DLD1 (cell line): ENCODE data around the gene SLC9B1.
"Not testable (repeated sequence)": the region's sequence is repeated elsewhere in the genome, so short reads cannot be mapped to it uniquely, and the experiment has no call there.

ENCODE experiments used
- in situ Hi-C: cut with HindIII; loops from 2 replicates; pipeline ENCODE4 v1.10.0; 2017; ENCODE audit warnings: low sequenced_read_pairs

SLC9B1 gene

GRCh38 chr4:102883278-102883677, 136.2 kb downstream of the SLC9B1 start:
- in situ Hi-C loops, result no loop called here

GRCh38 chr4:102881343-102881742, 138.2 kb downstream of the SLC9B1 start:
- in situ Hi-C loops, result no loop called here

DNA sequence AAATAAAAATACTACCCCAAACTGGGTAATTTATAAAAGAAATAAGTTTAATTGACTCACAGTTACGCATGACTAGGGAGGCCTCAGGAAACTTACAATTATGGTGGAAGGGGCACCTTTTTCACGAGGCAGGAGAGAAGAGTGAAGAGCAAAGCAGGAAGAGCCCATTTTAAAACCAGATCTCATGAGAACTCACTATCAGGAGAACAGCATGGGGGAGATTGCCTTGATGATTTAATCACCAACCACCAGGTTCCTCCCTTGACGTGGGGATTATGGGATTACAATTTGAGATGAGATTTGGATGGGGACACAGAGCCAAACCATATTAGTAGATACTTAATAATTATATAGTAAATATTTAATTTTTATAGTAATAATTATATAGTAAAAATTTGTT, 140.6 kb downstream of the SLC9B1 start:
- in situ Hi-C loops, result no loop called here

- in situ Hi-C loops, result not testable (repeated sequence)
Observed at GRCh38 chr4:102878349-102878748, 141.2 kb downstream of the SLC9B1 start.

DNA sequence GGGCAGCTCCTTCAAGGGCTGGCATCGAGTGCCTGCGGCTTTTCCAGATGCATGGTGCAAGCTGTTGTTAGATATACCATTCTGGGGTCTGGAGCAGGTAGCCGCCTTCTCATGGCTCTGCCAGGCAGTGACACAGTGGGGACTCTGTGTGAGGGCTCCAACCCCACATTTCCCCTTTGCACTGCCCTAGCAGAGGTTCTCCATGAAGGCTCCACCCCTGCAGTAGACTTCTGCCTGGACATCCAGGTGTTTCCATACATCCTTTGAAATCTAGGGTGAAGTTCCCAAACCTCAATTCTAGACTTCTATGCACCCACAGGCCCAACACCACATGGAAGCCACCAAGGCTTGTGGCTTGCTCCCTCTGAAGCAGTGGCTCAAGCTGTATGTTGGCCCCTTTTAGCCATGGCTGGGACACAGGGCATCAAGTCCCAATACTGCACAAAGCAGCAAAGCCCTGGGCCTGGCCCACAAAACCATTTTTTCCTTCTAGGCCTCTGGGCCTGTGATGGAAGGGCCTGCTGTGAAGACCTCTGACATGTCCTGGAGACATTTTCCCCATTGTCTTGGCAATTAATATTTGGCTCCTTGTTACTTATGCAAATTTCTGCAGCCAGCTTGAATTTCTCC, 141.9 kb downstream of the SLC9B1 start:
- in situ Hi-C loops, result not testable (repeated sequence)

DNA sequence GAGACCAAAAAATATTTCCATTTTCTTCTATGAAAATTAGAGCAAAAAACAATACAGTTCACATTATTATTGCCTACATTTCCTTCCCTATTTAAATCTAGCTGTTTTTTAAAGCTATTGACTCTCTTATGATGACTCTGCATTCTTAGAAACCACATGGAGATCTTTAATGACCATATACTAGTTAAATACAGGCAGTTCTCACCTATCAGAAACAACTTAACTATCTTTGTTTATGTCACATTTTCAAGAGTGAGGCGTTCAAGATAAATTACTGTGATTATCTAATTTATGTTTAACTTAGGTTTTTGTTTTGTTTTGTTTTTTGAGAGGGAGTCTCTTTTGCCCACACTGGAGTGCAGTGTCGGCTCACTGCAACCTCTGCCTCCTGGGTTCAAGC, 147.7 kb downstream of the SLC9B1 start:
- in situ Hi-C loops, result no loop called here

GRCh38 chr4:102869569-102870197, 149.8 kb downstream of the SLC9B1 start:
- in situ Hi-C loops, result no loop called here

GRCh38 chr4:102868781-102869568, 150.5 kb downstream of the SLC9B1 start, which contains the start of gene CISD2:
TSS of gene CISD2 (plus strand) at chr4:102868992. CDS start at chr4:102869085, 93 bp downstream.
- in situ Hi-C loops, result no loop called here

DNA sequence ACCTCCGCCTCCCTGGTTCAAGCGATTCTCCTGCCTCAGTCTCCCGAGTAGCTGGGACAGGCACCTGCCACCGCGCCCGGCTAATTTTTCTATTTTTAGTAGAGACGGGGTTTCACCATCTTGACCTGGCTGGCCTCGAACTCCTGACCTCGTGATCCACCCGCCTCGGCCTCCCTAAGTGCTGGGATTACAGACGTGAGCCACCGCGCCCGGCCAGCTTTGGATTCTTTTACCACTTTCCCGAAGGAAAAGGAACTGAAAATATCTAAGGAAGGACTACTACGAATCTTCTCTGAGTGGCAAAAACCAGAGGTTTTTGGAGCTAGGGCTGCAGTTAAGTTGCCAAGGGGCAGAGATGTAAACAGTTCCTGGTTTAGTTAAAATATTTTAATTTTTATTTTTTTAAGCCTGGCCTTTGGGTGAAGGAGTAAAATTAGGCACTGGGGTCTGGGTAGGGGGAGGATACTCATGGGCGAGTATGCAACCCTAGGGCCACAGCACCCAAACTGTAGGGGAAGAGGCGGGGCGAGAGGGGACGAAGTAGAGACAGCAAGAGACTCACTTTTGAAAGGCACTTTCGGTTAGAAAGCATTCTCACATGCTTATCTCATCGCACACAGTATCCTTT, 151.2 kb downstream of the SLC9B1 start:
- in situ Hi-C loops, result no loop called here

- in situ Hi-C loops, result no loop called here
Observed at GRCh38 chr4:102867278-102868152, 152.0 kb downstream of the SLC9B1 start.

DNA sequence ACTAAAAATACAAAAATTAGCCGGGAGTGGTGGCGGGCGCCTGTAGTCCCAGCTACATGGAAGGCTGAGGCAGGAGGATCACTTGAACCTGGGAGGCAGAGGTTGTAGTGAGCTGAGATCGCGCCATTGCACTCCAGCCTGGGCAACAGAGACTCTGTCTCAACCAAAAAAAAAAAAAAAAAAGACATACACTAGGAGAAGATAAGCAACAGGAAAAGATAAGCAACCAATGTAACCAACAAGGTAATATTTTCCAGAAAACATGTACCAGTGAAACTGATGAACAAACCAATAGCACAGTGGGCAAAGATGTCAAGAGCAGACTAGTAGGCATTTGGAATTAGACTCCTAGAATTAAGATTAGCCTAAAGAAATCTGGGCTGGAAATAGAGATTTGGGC, 154.2 kb downstream of the SLC9B1 start:
- in situ Hi-C loops, result not testable (repeated sequence)

DNA sequence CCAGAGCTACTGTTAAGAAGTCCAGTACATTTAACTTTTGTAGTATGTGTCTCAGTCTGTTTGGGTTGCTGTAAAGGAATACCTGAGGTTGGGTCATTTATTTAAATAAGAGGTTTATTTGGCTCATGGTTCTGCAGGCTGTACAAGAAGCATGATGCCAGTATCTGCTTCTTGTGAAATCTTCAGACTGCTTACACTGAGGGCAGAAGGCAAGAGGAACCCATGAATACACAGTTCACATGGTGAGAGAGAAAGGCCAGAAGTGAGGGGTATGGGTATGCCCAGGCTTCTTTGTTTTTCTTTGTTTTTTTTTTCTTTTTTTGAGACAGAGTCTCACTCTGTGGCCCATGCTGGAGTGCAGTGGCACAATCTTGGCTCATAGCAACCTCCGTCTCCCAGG, 156.8 kb downstream of the SLC9B1 start:
- in situ Hi-C loops, result no loop called here

DNA sequence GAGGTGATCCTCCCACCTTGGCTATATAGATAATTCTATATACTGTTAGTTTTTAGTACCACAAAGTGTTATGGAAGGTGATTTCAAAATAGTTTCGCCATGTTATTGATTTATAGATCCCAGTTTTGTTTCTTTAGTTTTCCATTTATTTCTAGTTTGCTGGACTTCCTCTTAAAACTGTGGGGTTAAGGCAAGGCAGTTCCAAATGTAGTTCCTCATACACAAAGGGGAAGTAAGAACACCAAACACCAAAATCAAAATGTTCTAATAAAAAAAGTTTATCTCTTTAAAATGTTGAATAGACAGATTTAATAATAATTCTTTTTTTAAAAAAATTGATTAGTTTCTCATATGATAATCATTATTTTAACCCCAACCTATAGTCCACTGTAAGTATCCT, 157.5 kb downstream of the SLC9B1 start:
- in situ Hi-C loops, result no loop called here

DNA sequence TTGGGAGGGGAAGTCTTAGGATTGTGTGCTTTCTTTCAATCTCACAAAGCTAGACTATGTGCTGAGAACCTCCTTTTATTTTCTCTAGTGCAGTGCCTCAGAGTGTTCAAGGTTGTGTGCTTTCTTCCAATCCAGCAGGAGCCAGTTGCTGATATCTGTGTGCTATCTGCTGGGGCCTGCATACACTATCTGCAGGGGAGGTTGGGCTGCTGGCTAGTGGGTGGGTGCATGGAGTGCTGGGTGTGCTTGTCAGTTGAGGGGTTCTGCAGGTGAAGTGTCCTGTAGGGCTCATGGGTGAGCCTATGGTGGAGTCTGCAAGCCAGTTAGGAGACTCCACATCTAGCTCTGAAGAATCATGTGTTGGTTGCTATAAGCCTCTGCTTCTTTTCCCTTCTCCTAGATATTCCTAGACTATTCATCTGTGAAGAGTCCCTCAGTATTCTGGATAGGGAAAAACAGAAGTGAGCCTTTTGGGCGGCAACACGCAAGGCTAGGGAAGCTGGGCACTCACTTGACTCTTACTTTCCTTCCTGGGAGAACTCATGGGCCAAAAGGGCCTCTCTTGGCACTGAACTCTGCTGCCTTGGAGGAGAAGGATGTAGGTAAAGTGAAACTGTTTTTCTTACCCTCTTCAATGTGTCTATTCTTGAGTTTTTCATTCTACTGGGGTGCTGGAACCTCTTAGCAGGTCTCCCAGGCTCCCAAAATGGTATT, 158.7 kb downstream of the SLC9B1 start:
- in situ Hi-C loops, result no loop called here

GRCh38 chr4:102858828-102859464, 160.6 kb downstream of the SLC9B1 start:
- in situ Hi-C loops, result no loop called here
